Thyroid gland (tissue), 4 donors: Measurements from ENCODE around the gene ODC1. TPM values are rescaled to one million over a fixed set of nuclear protein-coding genes. Genes with fewer than 3 reads are reported as not detected.
"Not testable (repeated sequence)": the region's sequence is repeated elsewhere in the genome, so short reads cannot be mapped to it uniquely, and the experiment has no call there.

Source experiments
- DNase-seq, 2 donors: peaks; one replicate each; pipeline ENCODE4 v3.0.0-alpha.2; 2019
- H3K27ac ChIP-seq, 3 donors: fragments of 200-600 bp; sonication (generic); 1 replicate in 2 of 3; 2 replicates in 1 of 3; pipeline ENCODE4 v1.5.1; 2016 to 2019; ENCODE audit warnings: mild to moderate bottlenecking in 1 of 3, moderate library complexity in 1 of 3
- H3K27me3 ChIP-seq: fragments of 200-600 bp; sonication (generic); one replicate; pipeline ENCODE4 v1.5.1; 2019
- H3K36me3 ChIP-seq, 2 donors: fragments of 200-600 bp; sonication (generic); one replicate each; pipeline ENCODE4 v1.5.1; 2016 to 2019
- H3K4me1 ChIP-seq, 2 donors: fragments of 200-600 bp; sonication (generic); one replicate each; pipeline ENCODE4 v1.5.1; 2017 to 2019
- H3K4me3 ChIP-seq, 3 donors: fragments of 200-600 bp; sonication (generic); replicated peaks in 1 of 3; 1 replicate in 2 of 3; 2 replicates in 1 of 3; pipeline ENCODE4 v1.5.1; 2016; ENCODE audit warnings: mild to moderate bottlenecking in 1 of 3
- H3K9me3 ChIP-seq: fragments of 200-600 bp; sonication (generic); one replicate; pipeline ENCODE4 v1.5.1; 2017
- CTCF ChIP-seq, 6 experiments: fragments of 200-600 bp in 3 of 6; fragments of 450-650 bp in 3 of 6; sonication (generic) in 3 of 6; IDR thresholded peaks; one replicate each; pipeline ENCODE4 v1.5.1; 2016 to 2019; ENCODE audit warnings: antibody characterized with exemption in 6 of 6, mild to moderate bottlenecking in 2 of 6, inconsistent platforms in 1 of 6, moderate library complexity in 1 of 6
- POLR2A ChIP-seq, 2 donors: fragments of 450-650 bp; IDR thresholded peaks; one replicate each; pipeline ENCODE4 v1.6.1; 2017; ENCODE audit warnings: antibody characterized with exemption in 2 of 2, mild to moderate bottlenecking in 2 of 2, moderate library complexity in 1 of 2
- WGBS, 2 donors: methylation state at CpG; one replicate each; pipeline ENCODE4 v1.1.5; 2017; 5-methylcytosine and 5-hydroxymethylcytosine counted together
- intact Hi-C: fragments of 100-400 bp; cut with DNase I; formaldehyde crosslinking; loops from one replicate; pipeline ENCODE4 v1.15.1; 2023
- total RNA-seq, 4 donors: library from RNA; depleted of rRNA; stranded (reverse); fragments of >200 nt; gene quantifications; one replicate each; pipeline ENCODE4 v1.2.3, GENCODE V29; 2016

ODC1 gene
- total RNA-seq, 4 donors from 2014 or later, result 72.0 to 126 (median 84.9) TPM

DNA sequence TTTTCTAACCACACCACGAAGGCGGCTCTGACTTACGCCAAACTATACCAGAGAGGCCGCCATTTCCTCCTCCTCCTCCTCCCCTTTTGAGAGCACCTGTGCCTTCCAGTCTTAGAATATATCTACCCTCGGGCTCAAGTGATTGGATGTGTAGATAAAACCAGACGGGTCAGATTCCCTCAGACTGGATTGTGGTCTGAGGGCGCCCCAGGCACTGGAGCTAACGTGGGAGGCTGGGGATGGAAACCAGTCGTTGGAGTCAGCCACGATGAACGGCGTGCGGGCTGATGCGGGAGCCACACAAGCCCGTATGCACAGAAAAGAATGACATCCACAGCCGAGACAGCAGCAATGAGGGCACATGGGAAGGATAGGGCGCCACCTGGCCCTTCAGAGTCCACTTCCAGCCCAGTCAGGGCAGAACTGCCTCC lies 12.3 kb upstream of the ODC1 start:
- intact Hi-C loops, result no loop called here
- no peaks in the 10 kb centered on the region for H3K36me3 ChIP-seq
- 86 to 89% methylated on average over 17 of the region's 17 CpGs for WGBS, 2 donors
- no peaks in the 10 kb centered on the region for H3K9me3 ChIP-seq
- H3K27me3 ChIP-seq, result no peaks in the 10 kb centered on the region
- TF ChIP-seq CTCF (IDR thresholded peaks at IDR 0.05) (no peak), POLR2A (IDR thresholded peaks at IDR 0.05) (no peak)
- DNase-seq, result no peak
- H3K4me1 ChIP-seq, result peaks cover 5 to 9% of the 10 kb centered on the region in 2 donors
- H3K27ac ChIP-seq, result no peak overlapping the region
- H3K4me3 ChIP-seq, result no peak overlapping the region

- intact Hi-C loops, result no loop called here
- DNase-seq, result peak; percentile 61 to 67
Measured at GRCh38 chr2:10457846-10458598, 9.9 kb upstream of the ODC1 start.

GRCh38 chr2:10457195-10457594 lies 9.1 kb upstream of the ODC1 start:
- H3K27me3 ChIP-seq, intact Hi-C loops, H3K36me3 ChIP-seq, H3K9me3 ChIP-seq, DNase-seq, H3K4me3 ChIP-seq: not testable (repeated sequence)
- Histone ChIP-seq H3K4me1 (peaks cover 6 to 16% of the 10 kb centered on the region in 2 donors), H3K27ac (peak overlapping the region in 2 of 3 donors; percentile 31 to 46)
- 91 to 95% methylated on average over 3 of the region's 3 CpGs for WGBS, 2 donors

More at GRCh38 chr2:10457846-10458598, 9.9 kb upstream of the ODC1 start:
- Histone ChIP-seq H3K9me3 (no peaks in the 10 kb centered on the region), H3K4me1 (peaks cover 5 to 9% of the 10 kb centered on the region in 2 donors), H3K27ac (peak overlapping the region; percentile 31 to 46 (median 45)), H3K27me3 (no peaks in the 10 kb centered on the region), H3K36me3 (no peaks in the 10 kb centered on the region), H3K4me3 (no peak overlapping the region)
- TF ChIP-seq CTCF (IDR thresholded peaks at IDR 0.05) (no peak), POLR2A (IDR thresholded peaks at IDR 0.05) (no peak)
- WGBS, 2 donors, result 53 to 59% methylated on average over 11 of the region's 11 CpGs

GRCh38 chr2:10454505-10454904 lies 6.4 kb upstream of the ODC1 start:
- TF ChIP-seq POLR2A (IDR thresholded peaks at IDR 0.05), result no peak
- Histone ChIP-seq H3K27me3 (no peaks in the 10 kb centered on the region), H3K4me1 (peaks cover 11 to 25% of the 10 kb centered on the region in 2 donors), H3K9me3 (no peaks in the 10 kb centered on the region), H3K27ac (no peak overlapping the region), H3K4me3 (no peak overlapping the region), H3K36me3 (no peaks in the 10 kb centered on the region)
- intact Hi-C loops, result no loop called here
- WGBS, 2 donors, result 89 to 91% methylated on average over 7 of the region's 7 CpGs
- DNase-seq, result peak; percentile 49 to 50

GRCh38 chr2:10453905-10454298 lies 5.8 kb upstream of the ODC1 start:
- Histone ChIP-seq H3K27me3 (no peaks in the 10 kb centered on the region), H3K4me3 (no peak overlapping the region), H3K36me3 (no peaks in the 10 kb centered on the region), H3K27ac (no peak overlapping the region), H3K4me1 (peaks cover 17 to 31% of the 10 kb centered on the region in 2 donors), H3K9me3 (no peaks in the 10 kb centered on the region)
- intact Hi-C loops, result no loop called here
- no peak for DNase-seq
- WGBS, 2 donors, result 94% methylated on average over 7 to 9 of the region's 9 CpGs
- TF ChIP-seq CTCF (IDR thresholded peaks at IDR 0.05), result no peak
- no peak for TF ChIP-seq POLR2A (IDR thresholded peaks at IDR 0.05)
